H1 (cell line): ENCODE data around the gene RCBTB1. TPM values are rescaled to one million over a fixed set of nuclear protein-coding genes. Genes with fewer than 3 reads are reported as not detected.

Experiments used
- CTCF ChIA-PET: fragments of 300-600 bp; sonication (Branson Sonifier 250); formaldehyde crosslinking; loops from one replicate; lab custom pipeline; 2021; ENCODE audit not compliant: partially characterized antibody; lab: Charles Lee
- POLR2A ChIA-PET: fragments of 300-600 bp; sonication (Branson Sonifier 250); formaldehyde crosslinking; loops from one replicate; lab custom pipeline; 2021; ENCODE audit warnings: inconsistent platforms; ENCODE audit not compliant: partially characterized antibody; lab: Charles Lee
- DNase-seq, 2 experiments: peaks; one replicate each; pipeline versions ENCODE4 v3.0.0 to v3.0.0-alpha.2; 2010 to 2022; ENCODE audit warnings: low spot score in 2 of 2, low read depth in 1 of 2, mixed read lengths in 1 of 2
- FAIRE-seq: peaks from 2 replicates; lab custom pipeline; 2011; peaks lifted over from hg19 to GRCh38; lab: Jason Lieb, UNC
- H2AFZ ChIP-seq: 2 replicates; pipeline ENCODE4 v1.8.1; 2012; ENCODE audit warnings: low read length, inconsistent platforms
- H2AK5ac ChIP-seq: 2 replicates; pipeline ENCODE4 v1.6.1; 2013; ENCODE audit warnings: low read depth, low read length
- H2BK120ac ChIP-seq: replicated peaks from 2 replicates; pipeline ENCODE3; 2013; ENCODE audit warnings: low read depth, low read length, inconsistent platforms
- H2BK12ac ChIP-seq: 2 replicates; pipeline ENCODE4 v1.6.1; 2013; ENCODE audit warnings: low read depth, low read length
- H2BK15ac ChIP-seq: 2 replicates; pipeline ENCODE4 v1.6.1; 2013; ENCODE audit warnings: low read length
- H2BK20ac ChIP-seq: 2 replicates; pipeline ENCODE4 v1.6.1; 2013; ENCODE audit warnings: low read length
- H2BK5ac ChIP-seq: 2 replicates; pipeline ENCODE4 v1.6.1; 2013; ENCODE audit warnings: low read depth, low read length
- H3K14ac ChIP-seq: 2 replicates; pipeline ENCODE4 v1.6.1; 2013; ENCODE audit warnings: inconsistent platforms; ENCODE audit not compliant: insufficient read length
- H3K18ac ChIP-seq: 2 replicates; pipeline ENCODE4 v1.6.1; 2013; ENCODE audit warnings: low read length; ENCODE audit errors: extremely low read depth
- H3K23ac ChIP-seq: 2 replicates; pipeline ENCODE4 v1.6.1; 2013; ENCODE audit warnings: inconsistent platforms; ENCODE audit not compliant: insufficient read length
- H3K23me2 ChIP-seq: 2 replicates; pipeline ENCODE4 v1.6.1; 2013; ENCODE audit warnings: low read depth, low read length
- H3K27ac ChIP-seq: 2 replicates; pipeline ENCODE4 v1.6.1; 2011; ENCODE audit warnings: low read depth, low read length, inconsistent platforms
- H3K27me3 ChIP-seq, 4 experiments: replicated peaks in 1 of 4; 1 replicate in 1 of 4; 2 replicates in 3 of 4; pipeline versions ENCODE4 v1.6.1 to v1.8.1; 2011 to 2013; ENCODE audit warnings: low read length in 3 of 4, mild to moderate bottlenecking in 3 of 4, inconsistent platforms in 2 of 4, mixed read lengths in 2 of 4, moderate library complexity in 1 of 4; ENCODE audit not compliant: control insufficient read depth in 3 of 4, insufficient read depth in 3 of 4; ENCODE audit errors: extremely low read depth in 1 of 4
- H3K36me3 ChIP-seq, 4 experiments: 2 replicates each; pipeline versions ENCODE4 v1.6.1 to v1.8.1; 2011 to 2013; ENCODE audit warnings: mild to moderate bottlenecking in 4 of 4, low read length in 3 of 4, moderate library complexity in 2 of 4, control low read depth in 1 of 4, inconsistent platforms in 1 of 4; ENCODE audit not compliant: insufficient read depth in 4 of 4, control insufficient read depth in 2 of 4
- H3K4ac ChIP-seq: replicated peaks from 2 replicates; pipeline ENCODE3; 2013; ENCODE audit warnings: low read length, low read depth, mixed read lengths, inconsistent platforms; ENCODE audit not compliant: insufficient read length
- H3K4me1 ChIP-seq, 4 experiments: replicated peaks in 1 of 4; 1 replicate in 1 of 4; 2 replicates in 3 of 4; pipeline versions ENCODE4 v1.6.1 to v1.8.1; 2011 to 2013; ENCODE audit warnings: low read length in 3 of 4, inconsistent platforms in 2 of 4, mixed read lengths in 1 of 4; ENCODE audit not compliant: insufficient read depth in 4 of 4, control insufficient read depth in 3 of 4
- H3K4me2 ChIP-seq, 2 experiments: 2 replicates each; pipeline versions ENCODE4 v1.6.1 to v1.8.1; 2011 to 2013; ENCODE audit warnings: low read depth in 2 of 2, low read length in 2 of 2, control low read depth in 1 of 2, inconsistent platforms in 1 of 2, mild to moderate bottlenecking in 1 of 2; ENCODE audit not compliant: insufficient read depth in 1 of 2
- H3K4me3 ChIP-seq, 4 experiments: fragments of 200-600, 300-600 bp in 1 of 4; sonication (generic), shearing (Covaris generic), sonication (Bioruptor Twin) in 1 of 4; 2 replicates each; pipeline versions ENCODE4 v1.5.1 to v1.8.1; 2011 to 2016; ENCODE audit warnings: low read length in 4 of 4, low read depth in 3 of 4, control low read depth in 2 of 4, inconsistent platforms in 2 of 4, mild to moderate bottlenecking in 2 of 4, mixed read lengths in 1 of 4, moderate library complexity in 1 of 4; ENCODE audit not compliant: insufficient read depth in 2 of 4; ENCODE audit errors: extremely low read depth in 1 of 4
- H3K56ac ChIP-seq: replicated peaks from 2 replicates; pipeline ENCODE3; 2013; ENCODE audit warnings: low read depth, mild to moderate bottlenecking, mixed read lengths, low read length, inconsistent platforms; ENCODE audit not compliant: insufficient read length
- H3K79me1 ChIP-seq: 2 replicates; pipeline ENCODE4 v1.6.1; 2013; ENCODE audit warnings: low read depth, low read length, control low read depth
- H3K79me2 ChIP-seq, 2 experiments: 2 replicates each; pipeline versions ENCODE4 v1.6.1 to v1.8.1; 2012 to 2013; ENCODE audit warnings: low read length in 2 of 2, mild to moderate bottlenecking in 2 of 2, inconsistent platforms in 1 of 2; ENCODE audit not compliant: insufficient read depth in 2 of 2, control insufficient read depth in 1 of 2
- H3K9ac ChIP-seq, 4 experiments: replicated peaks in 1 of 4; 1 replicate in 1 of 4; 2 replicates in 3 of 4; pipeline versions ENCODE4 v1.6.1 to v1.8.1; 2011 to 2013; ENCODE audit warnings: low read depth in 3 of 4, low read length in 3 of 4, control low read depth in 2 of 4, mild to moderate bottlenecking in 2 of 4, moderate library complexity in 2 of 4, inconsistent platforms in 1 of 4; ENCODE audit errors: extremely low read depth in 1 of 4
- H3K9me3 ChIP-seq, 2 experiments: 2 replicates each; pipeline versions ENCODE4 v1.6.1 to v1.8.1; 2012 to 2013; ENCODE audit warnings: mild to moderate bottlenecking in 2 of 2, moderate library complexity in 2 of 2, control low read depth in 1 of 2, inconsistent platforms in 1 of 2, low read depth in 1 of 2, low read length in 1 of 2, mixed read lengths in 1 of 2; ENCODE audit not compliant: insufficient read depth in 2 of 2
- H4K20me1 ChIP-seq, 2 experiments: replicated peaks in 1 of 2; 2 replicates each; pipeline versions ENCODE3 to v1.8.1; 2011 to 2013; ENCODE audit warnings: inconsistent platforms in 2 of 2, low read length in 2 of 2, mild to moderate bottlenecking in 1 of 2; ENCODE audit not compliant: insufficient read depth in 2 of 2, control insufficient read depth in 1 of 2
- H4K5ac ChIP-seq: 2 replicates; pipeline ENCODE4 v1.6.1; 2013; ENCODE audit warnings: low read length, low read depth, mixed read lengths, inconsistent platforms; ENCODE audit not compliant: insufficient read length
- H4K8ac ChIP-seq: 2 replicates; pipeline ENCODE4 v1.8.0; 2013; ENCODE audit warnings: mild to moderate bottlenecking, moderate library complexity, low read length, inconsistent platforms; ENCODE audit not compliant: insufficient read depth; ENCODE audit errors: extremely low read depth
- H4K91ac ChIP-seq: replicated peaks from 2 replicates; pipeline ENCODE3; 2013; ENCODE audit warnings: low read length, mixed read lengths, inconsistent platforms; ENCODE audit not compliant: insufficient read length
- ASH2L ChIP-seq: fragments of 200-600, 300-600 bp; sonication (generic); IDR thresholded peaks from one replicate; pipeline ENCODE4 v1.7.1; 2017; ENCODE audit warnings: low read length
- BRCA1 ChIP-seq: IDR thresholded peaks from 2 replicates; pipeline ENCODE4 v1.6.1; 2012; ENCODE audit warnings: low read depth, low read length, improper control_type of control experiment
- CREB1 ChIP-seq: IDR thresholded peaks from 2 replicates; pipeline ENCODE4 v1.6.1; 2012; ENCODE audit warnings: inconsistent platforms
- JUN ChIP-seq: IDR thresholded peaks from 2 replicates; pipeline ENCODE4 v1.6.1; 2011; ENCODE audit warnings: low read depth, mild to moderate bottlenecking, improper control_type of control experiment, low read length
- JUND ChIP-seq: IDR thresholded peaks from 2 replicates; pipeline ENCODE4 v1.6.1; 2011; ENCODE audit warnings: mild to moderate bottlenecking, improper control_type of control experiment, low read length
- NANOG ChIP-seq: IDR thresholded peaks from 2 replicates; pipeline ENCODE4 v1.6.1; 2011; ENCODE audit warnings: low read length, low read depth, mild to moderate bottlenecking, inconsistent platforms; ENCODE audit not compliant: insufficient read depth, poor library complexity, severe bottlenecking
- NRF1 ChIP-seq: IDR thresholded peaks from 2 replicates; pipeline ENCODE4 v1.6.1; 2011; ENCODE audit warnings: mild to moderate bottlenecking, low read depth, low read length, improper control_type of control experiment
- POU5F1 ChIP-seq: IDR thresholded peaks from 2 replicates; pipeline ENCODE4 v1.6.1; 2011; ENCODE audit warnings: low read depth, mild to moderate bottlenecking, low read length, moderate library complexity
- SIN3A ChIP-seq, 2 experiments: IDR thresholded peaks in 1 of 2; conservative IDR thresholded peaks in 1 of 2; 2 replicates each; pipeline ENCODE4 v1.6.1; 2011 to 2012; ENCODE audit warnings: low read length in 2 of 2, improper control_type of control experiment in 1 of 2, low read depth in 1 of 2, mild to moderate bottlenecking in 1 of 2
- SIX5 ChIP-seq: IDR thresholded peaks from 2 replicates; pipeline ENCODE4 v1.6.1; 2011; ENCODE audit warnings: mild to moderate bottlenecking, low read depth, low read length
- TAF1 ChIP-seq: IDR thresholded peaks from 2 replicates; pipeline ENCODE4 v1.6.1; 2011; ENCODE audit warnings: mild to moderate bottlenecking, low read depth, low read length
- ZNF274 ChIP-seq: IDR thresholded peaks from 2 replicates; pipeline ENCODE4 v1.7.0; 2012; ENCODE audit warnings: low read length, borderline replicate concordance; ENCODE audit errors: extremely low read depth
- WGBS, 2 experiments: shearing (Covaris generic) in 1 of 2; methylation state at CpG; one replicate each; pipeline versions ENCODE4 v1.1.6 to v1.1.7; 2013 to 2015; ENCODE audit warnings: low lambda C conversion rate in 2 of 2, mixed read lengths in 2 of 2, inconsistent platforms in 1 of 2, low coverage in 1 of 2, missing lambda C conversion rate in 1 of 2; ENCODE audit not compliant: insufficient replicate concordance in 2 of 2, insufficient coverage in 1 of 2, insufficient read length in 1 of 2; ENCODE audit errors: extremely low coverage in 1 of 2, missing lambda C conversion rate in 1 of 2; 5-methylcytosine and 5-hydroxymethylcytosine counted together
- polyA plus RNA-seq, 7 experiments: library from polyadenylated mRNA; depleted of rRNA in 3 of 7; stranded (reverse) in 5 of 7; unstranded in 2 of 7; fragments of >200 nt in 5 of 7; fragments of 200-250 nt in 2 of 7; gene quantifications; 1 replicate in 5 of 7; 2 replicates in 1 of 7; 4 replicates in 1 of 7; pipeline versions ENCODE4 v1.2.1 to v1.2.3, GENCODE V29; 2011 to 2013; ENCODE audit warnings: missing spikeins in 2 of 7, mixed read lengths in 2 of 7
- total RNA-seq: library from RNA; stranded (reverse); fragmentation: NEBNext Ultra II Directional; extraction: Animal tissue kit (Norgen Biotek cat#: 25700); gene quantifications from 2 replicates; pipeline ENCODE4 v1.2.1, GENCODE V29; 2021

Gene RCBTB1
- total and polyA plus RNA-seq, 2 of the 8 experiments (the other 6 are each of a cell fraction or from before 2014, with no cell fraction given), result 13.7 to 29.8 TPM

GRCh38 chr13:49498206-49498605 is 87.2 kb downstream of the RCBTB1 start:
- no peak overlapping the region for H2BK15ac ChIP-seq
- H2AK5ac ChIP-seq, result no peak overlapping the region
- no peak for TF ChIP-seq SIN3A (conservative IDR thresholded peaks at IDR 0.05 in 1 of 2, IDR thresholded peaks at IDR 0.05 in 1 of 2; ENCODE audit: low read depth in 1 of 2, low read length in 2 of 2)
- TF ChIP-seq NRF1, result no peak
- no peak for TF ChIP-seq TAF1
- TF ChIP-seq CREB1, result no peak
- TF ChIP-seq ASH2L, result no peak
- TF ChIP-seq JUN, result no peak
- no peak for TF ChIP-seq BRCA1
- TF ChIP-seq NANOG, result no peak
- TF ChIP-seq JUND, result no peak
- TF ChIP-seq POU5F1, result no peak
- TF ChIP-seq SIX5, result no peak
- TF ChIP-seq ZNF274, result no peak
- H4K5ac ChIP-seq, result no peak overlapping the region
- H3K23me2 ChIP-seq, result peaks cover 5% of the 10 kb centered on the region; the same call in 1 of the 2 replicates
- H3K23ac ChIP-seq, result no peak overlapping the region
- no peak overlapping the region for H3K27ac ChIP-seq
- no peak overlapping the region for H2BK120ac ChIP-seq
- H2BK5ac ChIP-seq, result no peak overlapping the region
- no peak overlapping the region for H2BK20ac ChIP-seq
- 0 out of 7 replicates have a peak, but pooled peaks cover 0 to 2% (median 0%) of the 10 kb centered on the region in 4 experiments for H3K27me3 ChIP-seq
- no peak overlapping the region for H3K56ac ChIP-seq
- no peaks in the 10 kb centered on the region for H3K9me3 ChIP-seq
- no peak overlapping the region for H2AFZ ChIP-seq
- no peak overlapping the region for H3K4me3 ChIP-seq
- no peak overlapping the region for H3K4me2 ChIP-seq
- POLR2A ChIA-PET, result no interaction called here
- H3K79me1 ChIP-seq, result no peaks in the 10 kb centered on the region
- no peak overlapping the region for H4K8ac ChIP-seq
- H4K91ac ChIP-seq, result no peak overlapping the region
- DNase-seq (no peak), FAIRE-seq (no peak)
- no peak overlapping the region for H3K18ac ChIP-seq
- H3K79me2 ChIP-seq, result no peaks in the 10 kb centered on the region
- CTCF ChIA-PET, result no interaction called here
- H3K14ac ChIP-seq, result no peak overlapping the region
- H3K4me1 ChIP-seq, result no peaks in the 10 kb centered on the region
- H3K36me3 ChIP-seq, result no peaks in the 10 kb centered on the region
- H4K20me1 ChIP-seq, result no peaks in the 10 kb centered on the region
- H3K4ac ChIP-seq, result no peak overlapping the region
- no peak overlapping the region for H2BK12ac ChIP-seq
- no peak overlapping the region for H3K9ac ChIP-seq
- 88% methylated on average over 4 of the region's 4 CpGs; no CpG with 5 or more reads in 1 of the 2 experiments for WGBS, 2 experiments
